Aorta (tissue), 5 donors: ENCODE results near the gene KLK7. TPM values are rescaled to one million over a fixed set of nuclear protein-coding genes. Genes with fewer than 3 reads are reported as not detected.
"Not testable (repeated sequence)": the region's sequence is repeated elsewhere in the genome, so short reads cannot be mapped to it uniquely, and the experiment has no call there.

Experiments used
- ATAC-seq: fragments of 200-7000 bp; cut with Tn5 transposase; one replicate; pipeline ENCODE4 v1.9.1; 2022; ENCODE audit warnings: moderate library complexity; ENCODE audit not compliant: low FRiP score
- DNase-seq, 2 donors: peaks; one replicate each; pipeline ENCODE4 v3.0.0-alpha.2; 2020
- H3K27ac ChIP-seq, 2 donors: one replicate each; pipeline ENCODE4 v1.5.1; 2013; ENCODE audit warnings: low read length in 2 of 2, mild to moderate bottlenecking in 2 of 2, moderate library complexity in 2 of 2, control low read depth in 1 of 2, inconsistent platforms in 1 of 2, low read depth in 1 of 2
- H3K27me3 ChIP-seq, 2 donors: one replicate each; pipeline ENCODE4 v1.6.1; 2013; ENCODE audit warnings: control low read depth in 1 of 2, low read length in 1 of 2, mild to moderate bottlenecking in 1 of 2, moderate library complexity in 1 of 2; ENCODE audit not compliant: insufficient read depth in 2 of 2, control insufficient read depth in 1 of 2
- H3K36me3 ChIP-seq, 2 donors: one replicate each; pipeline ENCODE4 v1.6.1; 2013; ENCODE audit warnings: control low read depth in 1 of 2, low read length in 1 of 2, mild to moderate bottlenecking in 1 of 2; ENCODE audit not compliant: insufficient read depth in 2 of 2, control insufficient read depth in 1 of 2
- H3K4me1 ChIP-seq, 2 donors: one replicate each; pipeline ENCODE4 v1.6.1; 2013; ENCODE audit warnings: low read length in 2 of 2, control low read depth in 1 of 2, mild to moderate bottlenecking in 1 of 2, moderate library complexity in 1 of 2; ENCODE audit not compliant: insufficient read depth in 2 of 2, control insufficient read depth in 1 of 2
- H3K4me3 ChIP-seq, 2 donors: one replicate each; pipeline ENCODE4 v1.5.1; 2013; ENCODE audit warnings: low read length in 2 of 2, control low read depth in 1 of 2, mild to moderate bottlenecking in 1 of 2
- H3K9me3 ChIP-seq: one replicate; pipeline ENCODE4 v1.6.1; 2013; ENCODE audit warnings: mild to moderate bottlenecking, low read length; ENCODE audit not compliant: control insufficient read depth
- WGBS, 2 donors: extraction: QIAGEN DNeasy Blood & Tissue Kit; methylation state at CpG; one replicate each; pipeline ENCODE4 v1.1.7; 2013; 5-methylcytosine and 5-hydroxymethylcytosine counted together
- intact Hi-C, 2 donors: fragments of 100-400 bp; cut with DNase I; formaldehyde crosslinking; loops; one replicate each; pipeline versions ENCODE4 v1.14.2 to v1.15.0; 2022
- polyA plus RNA-seq, 2 donors: library from polyadenylated mRNA; stranded (reverse); fragments of 200-250 nt; gene quantifications; one replicate each; pipeline ENCODE4 v1.2.3, GENCODE V29; 2013
- total RNA-seq, 2 donors: library from RNA; stranded (reverse); fragmentation: NEBNext Ultra II Directional; extraction: Animal tissue kit (Norgen Biotek cat#: 25700); gene quantifications; one replicate each; pipeline ENCODE4 v1.2.1, GENCODE V29; 2021
- donor health status: healthy with polysubstance abuse.
- donor health status: Bipolar disorder and iron deficiency.
- donor health status: DM: no; HTN: no; CAD: no.
- donor health status: DM: no; HTN: no; CAD: no.
- donor health status: DM: yes; HTN: yes; CAD: no.

KLK7 gene
- total and polyA plus RNA-seq, 4 donors, result not detected

GRCh38 chr19:50994129-50994528 lies 10.4 kb upstream of the KLK7 start:
- no peak for ATAC-seq
- intact Hi-C loops, result no loop called here
- H3K27ac ChIP-seq, result no peak overlapping the region
- H3K36me3 ChIP-seq, result no peaks in the 10 kb centered on the region
- no peaks in the 10 kb centered on the region for H3K27me3 ChIP-seq
- H3K4me1 ChIP-seq, result no peaks in the 10 kb centered on the region
- H3K9me3 ChIP-seq, result no peaks in the 10 kb centered on the region
- no peak overlapping the region for H3K4me3 ChIP-seq
- 73 to 74% methylated on average over 2 of the region's 2 CpGs for WGBS, 2 donors
- no peak for DNase-seq

- DNase-seq (no peak), ATAC-seq (no peak)
- Histone ChIP-seq H3K9me3 (no peaks in the 10 kb centered on the region), H3K27me3 (no peaks in the 10 kb centered on the region), H3K27ac (no peak overlapping the region), H3K36me3 (no peaks in the 10 kb centered on the region), H3K4me1 (no peaks in the 10 kb centered on the region), H3K4me3 (no peak overlapping the region)
- 71 to 73% methylated on average over 2 of the region's 2 CpGs for WGBS, 2 donors
- intact Hi-C loops, result no loop called here
These were observed 8.9 kb upstream of the KLK7 start for GRCh38 chr19:50992666-50993035.

- intact Hi-C loops, H3K27me3 ChIP-seq, H3K4me1 ChIP-seq, H3K9me3 ChIP-seq, DNase-seq, ATAC-seq, H3K36me3 ChIP-seq, H3K27ac ChIP-seq, H3K4me3 ChIP-seq: not testable (repeated sequence)
- WGBS, 2 donors, result 82 to 84% methylated on average over 14 of the region's 14 CpGs
These were observed 699 bp upstream of the KLK7 start for GRCh38 chr19:50984416-50984815.

GRCh38 chr19:50982186-50982585 lies 1.5 kb downstream of the KLK7 start:
- H3K9me3 ChIP-seq, result no peaks in the 10 kb centered on the region
- no peak overlapping the region for H3K27ac ChIP-seq
- no peak for ATAC-seq
- WGBS, 2 donors, result 60 to 65% methylated on average over 3 to 4 of the region's 4 CpGs
- H3K4me1 ChIP-seq, result no peaks in the 10 kb centered on the region
- H3K4me3 ChIP-seq, result no peak overlapping the region
- no peaks in the 10 kb centered on the region for H3K36me3 ChIP-seq
- intact Hi-C loops, result no loop called here
- H3K27me3 ChIP-seq, result no peaks in the 10 kb centered on the region
- no peak for DNase-seq

GRCh38 chr19:50981587-50982146 lies 2.0 kb downstream of the KLK7 start:
- Histone ChIP-seq H3K4me3 (no peak overlapping the region), H3K36me3 (no peaks in the 10 kb centered on the region), H3K27me3 (no peaks in the 10 kb centered on the region), H3K4me1 (no peaks in the 10 kb centered on the region), H3K27ac (no peak overlapping the region), H3K9me3 (no peaks in the 10 kb centered on the region)
- WGBS, 2 donors, result 60 to 62% methylated on average over 11 of the region's 11 CpGs
- intact Hi-C loops, result no loop called here
- DNase-seq (no peak), ATAC-seq (no peak)

GRCh38 chr19:50980208-50980607 lies 3.5 kb downstream of the KLK7 start:
- H3K27ac ChIP-seq, result no peak overlapping the region
- DNase-seq (no peak), ATAC-seq (no peak)
- no peaks in the 10 kb centered on the region for H3K9me3 ChIP-seq
- no peaks in the 10 kb centered on the region for H3K27me3 ChIP-seq
- WGBS, 2 donors, result 56 to 60% methylated on average over 13 of the region's 13 CpGs
- H3K4me3 ChIP-seq, result no peak overlapping the region
- no peaks in the 10 kb centered on the region for H3K4me1 ChIP-seq
- intact Hi-C loops, result no loop called here
- no peaks in the 10 kb centered on the region for H3K36me3 ChIP-seq

GRCh38 chr19:50979758-50980157 lies 4.0 kb downstream of the KLK7 start:
- DNase-seq (peak in 1 of 2 donors; percentile 25), ATAC-seq (no peak)
- H3K4me1 ChIP-seq, result no peaks in the 10 kb centered on the region
- no peak overlapping the region for H3K4me3 ChIP-seq
- no peak overlapping the region for H3K27ac ChIP-seq
- H3K27me3 ChIP-seq, result no peaks in the 10 kb centered on the region
- intact Hi-C loops, result no loop called here
- no peaks in the 10 kb centered on the region for H3K36me3 ChIP-seq
- 17 to 18% methylated on average over 8 of the region's 8 CpGs for WGBS, 2 donors
- H3K9me3 ChIP-seq, result no peaks in the 10 kb centered on the region

- Histone ChIP-seq H3K36me3 (no peaks in the 10 kb centered on the region), H3K4me3 (no peak overlapping the region), H3K4me1 (no peaks in the 10 kb centered on the region), H3K27ac (no peak overlapping the region), H3K9me3 (no peaks in the 10 kb centered on the region), H3K27me3 (no peaks in the 10 kb centered on the region)
- ATAC-seq, result no peak
- intact Hi-C loops, result no loop called here
- DNase-seq, result no peak
- 51% methylated on average over 5 of the region's 5 CpGs for WGBS, 2 donors
These were observed 4.8 kb downstream of the KLK7 start for GRCh38 chr19:50978772-50979390.

- Histone ChIP-seq H3K4me1 (no peaks in the 10 kb centered on the region), H3K9me3 (no peaks in the 10 kb centered on the region), H3K27me3 (no peaks in the 10 kb centered on the region), H3K36me3 (no peaks in the 10 kb centered on the region), H3K27ac (no peak overlapping the region), H3K4me3 (no peak overlapping the region)
- WGBS, 2 donors, result 68 to 73% methylated on average over 4 of the region's 4 CpGs
- ATAC-seq (no peak), DNase-seq (no peak)
- intact Hi-C loops, result no loop called here
These were observed 6.1 kb downstream of the KLK7 start for GRCh38 chr19:50977626-50978025.
